ENCODE data around the gene POLDIP2.

The POLDIP2 gene

DNA sequence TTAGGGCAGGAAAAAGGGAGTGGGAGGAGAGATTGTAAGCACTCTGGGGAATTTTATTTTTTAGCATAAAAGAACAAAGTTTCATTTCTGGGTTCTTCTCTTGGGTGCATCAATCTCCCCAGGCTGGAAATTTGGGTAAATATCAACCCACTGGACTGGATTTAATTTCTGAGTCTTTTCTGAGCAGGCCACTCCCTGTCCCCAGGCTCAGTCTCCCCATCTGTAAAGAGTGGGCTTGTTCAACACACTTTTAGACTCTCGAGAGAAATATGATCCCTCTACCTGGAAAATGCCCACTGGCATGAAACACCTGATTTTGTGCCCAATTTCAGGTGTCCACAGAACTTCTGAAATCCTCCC, 13.4 kb upstream of the POLDIP2 start:
- no peak overlapping the region for H3K9ac ChIP-seq (ENCODE audit: low read length)
- no peaks in the 10 kb centered on the region for H3K9me3 ChIP-seq (ENCODE audit: low read length)
- peaks cover 18% of the 10 kb centered on the region for H3K4me1 ChIP-seq (ENCODE audit: insufficient read depth, low read length)
- peak overlapping the region in 1 of 2 donors; percentile 65 for H3K4me3 ChIP-seq (ENCODE audit: low read depth in 1 of 2, low read length in 2 of 2)
- H3K27me3 ChIP-seq (ENCODE audit: control insufficient read depth in 1 of 2, insufficient read depth in 2 of 2, low read length in 2 of 2), result no peaks in the 10 kb centered on the region
- peak overlapping the region; percentile 48 for H3K27ac ChIP-seq (ENCODE audit: low read depth, low read length)
- H3K36me3 ChIP-seq (ENCODE audit: insufficient read depth, low read length), result no peaks in the 10 kb centered on the region

DNA sequence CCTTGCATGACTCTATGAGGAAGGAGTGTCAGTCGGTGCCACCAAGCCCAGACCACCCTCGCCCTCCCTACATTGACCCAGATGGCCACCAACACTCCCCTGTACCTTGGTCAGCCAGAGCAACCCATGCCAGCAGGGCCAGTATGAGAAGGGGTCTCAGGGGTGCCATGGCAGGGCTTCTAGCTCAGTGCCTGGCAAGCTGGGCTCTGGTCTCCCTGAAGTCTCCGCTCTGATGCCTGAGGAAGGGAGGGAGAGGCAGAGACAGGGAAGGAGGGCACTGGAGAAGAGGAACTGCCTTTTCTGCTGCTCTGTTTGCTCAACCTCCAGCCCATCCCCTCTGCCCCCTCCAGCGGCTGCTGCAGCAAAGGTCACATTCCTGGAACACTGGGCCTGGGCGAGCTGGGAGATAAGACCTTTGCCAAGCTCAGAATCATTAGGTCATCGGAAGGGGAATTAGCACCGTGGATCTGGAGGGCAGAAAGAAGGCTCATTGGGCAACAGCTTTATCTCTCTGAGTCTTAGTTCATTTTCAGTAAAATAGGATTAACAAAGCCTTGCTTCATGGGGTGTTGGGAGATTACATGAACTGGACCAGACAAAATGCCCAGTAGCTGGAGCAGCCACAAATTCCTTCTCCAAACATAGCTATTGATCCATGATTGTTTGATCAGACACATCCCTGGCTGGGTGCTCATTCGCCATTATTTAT, 12.9 kb upstream of the POLDIP2 start, which contains the start of gene VTN:
Gene VTN, minus strand, starts transcription at position 273 of the 709 bp plus-strand sequence. Its CDS starts 104 bp downstream, at position 169.
- peak within 1 kb of the TSS; percentile 20 to 65 for H3K4me3 ChIP-seq (ENCODE audit: low read depth in 1 of 2, low read length in 2 of 2)
- no peaks in the 10 kb centered on the region for H3K27me3 ChIP-seq (ENCODE audit: control insufficient read depth in 1 of 2, insufficient read depth in 2 of 2, low read length in 2 of 2)
- H3K36me3 ChIP-seq (ENCODE audit: insufficient read depth, low read length), result no peaks in the 10 kb centered on the region
- no peaks in the 10 kb centered on the region for H3K9me3 ChIP-seq (ENCODE audit: low read length)
- H3K27ac ChIP-seq (ENCODE audit: low read depth, low read length), result peak within 1 kb of the TSS; percentile 48
- peaks cover 18% of the 10 kb centered on the region for H3K4me1 ChIP-seq (ENCODE audit: insufficient read depth, low read length)
- no peak within 1 kb of the TSS for H3K9ac ChIP-seq (ENCODE audit: low read length)

GRCh38 chr17:28369684-28370034, 12.3 kb upstream of the POLDIP2 start:
- Histone ChIP-seq H3K27ac (ENCODE audit: low read depth, low read length) (no peak overlapping the region), H3K4me1 (ENCODE audit: insufficient read depth, low read length) (peaks cover 18% of the 10 kb centered on the region), H3K36me3 (ENCODE audit: insufficient read depth, low read length) (no peaks in the 10 kb centered on the region), H3K4me3 (ENCODE audit: low read depth in 1 of 2, low read length in 2 of 2) (no peak overlapping the region), H3K9ac (ENCODE audit: low read length) (no peak overlapping the region), H3K9me3 (ENCODE audit: low read length) (no peaks in the 10 kb centered on the region), H3K27me3 (ENCODE audit: control insufficient read depth in 1 of 2, insufficient read depth in 2 of 2, low read length in 2 of 2) (no peaks in the 10 kb centered on the region)

- peaks cover 18% of the 10 kb centered on the region for H3K4me1 ChIP-seq (ENCODE audit: insufficient read depth, low read length)
- no peak overlapping the region for H3K9ac ChIP-seq (ENCODE audit: low read length)
- H3K27ac ChIP-seq (ENCODE audit: low read depth, low read length), result no peak overlapping the region
Measured at GRCh38 chr17:28368915-28369683, 11.8 kb upstream of the POLDIP2 start.

GRCh38 chr17:28368306-28368831, 11.0 kb upstream of the POLDIP2 start:
- no peak overlapping the region for H3K4me3 ChIP-seq (ENCODE audit: low read depth in 1 of 2, low read length in 2 of 2)
- no peak overlapping the region for H3K27ac ChIP-seq (ENCODE audit: low read depth, low read length)
- H3K36me3 ChIP-seq (ENCODE audit: insufficient read depth, low read length), result peaks cover 1% of the 10 kb centered on the region
- no peaks in the 10 kb centered on the region for H3K27me3 ChIP-seq (ENCODE audit: control insufficient read depth in 1 of 2, insufficient read depth in 2 of 2, low read length in 2 of 2)
- H3K9me3 ChIP-seq (ENCODE audit: low read length), result no peaks in the 10 kb centered on the region
- no peak overlapping the region for H3K9ac ChIP-seq (ENCODE audit: low read length)
- peaks cover 16% of the 10 kb centered on the region for H3K4me1 ChIP-seq (ENCODE audit: insufficient read depth, low read length)

More at GRCh38 chr17:28368915-28369683, 11.8 kb upstream of the POLDIP2 start:
- H3K4me3 ChIP-seq (ENCODE audit: low read depth in 1 of 2, low read length in 2 of 2), result no peak overlapping the region
- H3K9me3 ChIP-seq (ENCODE audit: low read length), result no peaks in the 10 kb centered on the region
- H3K36me3 ChIP-seq (ENCODE audit: insufficient read depth, low read length), result no peaks in the 10 kb centered on the region
- H3K27me3 ChIP-seq (ENCODE audit: control insufficient read depth in 1 of 2, insufficient read depth in 2 of 2, low read length in 2 of 2), result no peaks in the 10 kb centered on the region

DNA sequence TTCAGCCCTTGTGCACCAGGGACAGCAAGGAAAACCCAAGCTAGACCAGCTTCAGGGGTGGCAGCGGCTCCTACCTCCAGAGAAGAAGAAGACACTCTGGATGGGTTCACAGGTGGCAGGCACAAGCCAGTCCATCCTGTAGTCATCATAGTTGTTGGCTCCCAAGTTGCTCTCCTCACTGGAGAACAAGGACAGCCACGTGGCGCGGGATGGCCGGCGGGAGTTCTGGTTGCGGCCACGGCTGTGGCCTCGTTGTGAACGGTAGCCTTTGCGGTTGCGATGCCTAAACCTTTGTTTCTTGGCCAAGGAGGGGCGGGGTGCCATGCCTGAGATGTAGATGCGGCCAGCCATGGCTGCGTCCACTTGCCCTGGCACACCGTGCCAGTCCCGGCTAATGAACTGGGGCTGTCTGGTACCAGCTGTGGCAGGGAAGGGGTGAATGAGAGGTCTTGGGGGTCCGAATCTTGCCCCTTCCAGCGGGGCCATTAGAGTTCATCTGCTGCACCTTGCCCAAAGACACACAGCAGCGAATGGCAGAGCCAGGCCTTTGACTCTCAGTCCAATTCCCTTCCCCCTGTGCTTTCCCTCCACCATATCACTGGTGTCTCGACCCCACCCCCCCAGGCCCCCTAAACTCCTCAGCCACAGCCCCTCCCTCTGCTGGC, 10.4 kb upstream of the POLDIP2 start:
- no peak overlapping the region for H3K4me3 ChIP-seq (ENCODE audit: low read depth in 1 of 2, low read length in 2 of 2)
- H3K4me1 ChIP-seq (ENCODE audit: insufficient read depth, low read length), result peaks cover 10% of the 10 kb centered on the region
- H3K27ac ChIP-seq (ENCODE audit: low read depth, low read length), result no peak overlapping the region
- no peak overlapping the region for H3K9ac ChIP-seq (ENCODE audit: low read length)
- no peaks in the 10 kb centered on the region for H3K27me3 ChIP-seq (ENCODE audit: control insufficient read depth in 1 of 2, insufficient read depth in 2 of 2, low read length in 2 of 2)
- no peaks in the 10 kb centered on the region for H3K9me3 ChIP-seq (ENCODE audit: low read length)
- H3K36me3 ChIP-seq (ENCODE audit: insufficient read depth, low read length), result peaks cover 7% of the 10 kb centered on the region

GRCh38 chr17:28366605-28367004, 9.3 kb upstream of the POLDIP2 start:
- H3K4me1 ChIP-seq (ENCODE audit: insufficient read depth, low read length), result peaks cover 4% of the 10 kb centered on the region
- no peaks in the 10 kb centered on the region for H3K27me3 ChIP-seq (ENCODE audit: control insufficient read depth in 1 of 2, insufficient read depth in 2 of 2, low read length in 2 of 2)
- H3K9ac ChIP-seq (ENCODE audit: low read length), result no peak overlapping the region
- no peak overlapping the region for H3K4me3 ChIP-seq (ENCODE audit: low read depth in 1 of 2, low read length in 2 of 2)
- H3K36me3 ChIP-seq (ENCODE audit: insufficient read depth, low read length), result peaks cover 13% of the 10 kb centered on the region
- H3K27ac ChIP-seq (ENCODE audit: low read depth, low read length), result no peak overlapping the region
- no peaks in the 10 kb centered on the region for H3K9me3 ChIP-seq (ENCODE audit: low read length)

DNA sequence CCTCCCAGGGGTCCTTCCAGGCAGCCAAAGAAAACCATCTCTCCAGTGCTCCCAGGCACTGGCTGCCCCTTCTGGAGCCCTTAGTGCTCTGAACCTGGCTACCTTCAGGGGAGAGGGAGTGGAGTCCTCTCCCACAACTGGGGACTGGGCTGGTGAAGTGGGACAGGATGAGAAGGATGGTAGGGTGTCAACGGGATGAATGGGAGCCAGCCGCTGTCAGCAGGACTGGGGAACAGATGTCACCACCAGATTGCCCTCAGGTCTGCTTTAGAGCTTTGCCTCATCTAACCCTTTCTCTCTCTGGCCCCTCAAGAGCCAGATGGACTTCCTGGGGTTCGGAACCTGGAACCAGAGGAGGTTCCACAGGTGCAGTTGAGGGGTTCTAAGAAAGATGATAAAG, 8.2 kb upstream of the POLDIP2 start:
- Histone ChIP-seq H3K27ac (ENCODE audit: low read depth, low read length) (no peak overlapping the region), H3K9ac (ENCODE audit: low read length) (no peak overlapping the region), H3K4me3 (ENCODE audit: low read depth in 1 of 2, low read length in 2 of 2) (no peak overlapping the region), H3K27me3 (ENCODE audit: control insufficient read depth in 1 of 2, insufficient read depth in 2 of 2, low read length in 2 of 2) (no peaks in the 10 kb centered on the region), H3K4me1 (ENCODE audit: insufficient read depth, low read length) (no peaks in the 10 kb centered on the region), H3K9me3 (ENCODE audit: low read length) (no peaks in the 10 kb centered on the region), H3K36me3 (ENCODE audit: insufficient read depth, low read length) (peaks cover 24% of the 10 kb centered on the region)

GRCh38 chr17:28364665-28365363, 7.5 kb upstream of the POLDIP2 start, which contains the start of gene SEBOX:
Gene SEBOX (minus strand): TSS chr17:28365199. CDS start chr17:28365151, 48 bp downstream.
- peaks cover 31% of the 10 kb centered on the region for H3K36me3 ChIP-seq (ENCODE audit: insufficient read depth, low read length)
- no peak within 1 kb of the TSS for H3K27ac ChIP-seq (ENCODE audit: low read depth, low read length)
- H3K9ac ChIP-seq (ENCODE audit: low read length), result no peak within 1 kb of the TSS
- no peaks in the 10 kb centered on the region for H3K27me3 ChIP-seq (ENCODE audit: control insufficient read depth in 1 of 2, insufficient read depth in 2 of 2, low read length in 2 of 2)
- no peak within 1 kb of the TSS for H3K4me3 ChIP-seq (ENCODE audit: low read depth in 1 of 2, low read length in 2 of 2)
- no peaks in the 10 kb centered on the region for H3K9me3 ChIP-seq (ENCODE audit: low read length)
- H3K4me1 ChIP-seq (ENCODE audit: insufficient read depth, low read length), result no peaks in the 10 kb centered on the region

- no peaks in the 10 kb centered on the region for H3K4me1 ChIP-seq (ENCODE audit: insufficient read depth, low read length)
- no peak overlapping the region for H3K9ac ChIP-seq (ENCODE audit: low read length)
- H3K36me3 ChIP-seq (ENCODE audit: insufficient read depth, low read length), result peaks cover 36% of the 10 kb centered on the region
- no peaks in the 10 kb centered on the region for H3K9me3 ChIP-seq (ENCODE audit: low read length)
- H3K27me3 ChIP-seq (ENCODE audit: control insufficient read depth in 1 of 2, insufficient read depth in 2 of 2, low read length in 2 of 2), result no peaks in the 10 kb centered on the region
- no peak overlapping the region for H3K27ac ChIP-seq (ENCODE audit: low read depth, low read length)
- no peak overlapping the region for H3K4me3 ChIP-seq (ENCODE audit: low read depth in 1 of 2, low read length in 2 of 2)
Measured at GRCh38 chr17:28363776-28364650, 6.7 kb upstream of the POLDIP2 start.
